Putamen (tissue), 1 donor: ENCODE measurements around the gene ONECUT1.

Experiments used
- DNase-seq: peaks from one replicate; pipeline ENCODE4 v3.0.0-alpha.2; 2016; ENCODE audit warnings: low spot score

ONECUT1 gene

DNA sequence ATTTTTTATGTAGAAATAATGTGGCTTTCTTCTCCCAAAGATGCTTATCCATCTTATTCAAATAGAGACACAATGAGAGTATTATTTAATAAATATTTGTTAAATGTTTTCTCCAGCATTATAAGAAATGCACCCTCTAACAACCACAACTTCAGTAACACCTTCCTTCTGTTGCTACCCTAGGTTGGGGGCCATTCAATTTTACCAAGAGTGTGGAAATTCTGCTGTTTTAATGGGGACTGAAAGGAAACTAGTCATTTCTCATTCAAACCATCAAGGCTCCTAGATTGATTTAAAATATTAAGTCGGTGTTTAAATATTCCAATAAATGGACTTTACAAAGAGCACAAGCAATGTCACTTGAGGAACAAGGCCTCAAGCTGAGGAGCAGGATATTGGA, 7.6 kb downstream of the ONECUT1 start:
- no peak for DNase-seq

DNA sequence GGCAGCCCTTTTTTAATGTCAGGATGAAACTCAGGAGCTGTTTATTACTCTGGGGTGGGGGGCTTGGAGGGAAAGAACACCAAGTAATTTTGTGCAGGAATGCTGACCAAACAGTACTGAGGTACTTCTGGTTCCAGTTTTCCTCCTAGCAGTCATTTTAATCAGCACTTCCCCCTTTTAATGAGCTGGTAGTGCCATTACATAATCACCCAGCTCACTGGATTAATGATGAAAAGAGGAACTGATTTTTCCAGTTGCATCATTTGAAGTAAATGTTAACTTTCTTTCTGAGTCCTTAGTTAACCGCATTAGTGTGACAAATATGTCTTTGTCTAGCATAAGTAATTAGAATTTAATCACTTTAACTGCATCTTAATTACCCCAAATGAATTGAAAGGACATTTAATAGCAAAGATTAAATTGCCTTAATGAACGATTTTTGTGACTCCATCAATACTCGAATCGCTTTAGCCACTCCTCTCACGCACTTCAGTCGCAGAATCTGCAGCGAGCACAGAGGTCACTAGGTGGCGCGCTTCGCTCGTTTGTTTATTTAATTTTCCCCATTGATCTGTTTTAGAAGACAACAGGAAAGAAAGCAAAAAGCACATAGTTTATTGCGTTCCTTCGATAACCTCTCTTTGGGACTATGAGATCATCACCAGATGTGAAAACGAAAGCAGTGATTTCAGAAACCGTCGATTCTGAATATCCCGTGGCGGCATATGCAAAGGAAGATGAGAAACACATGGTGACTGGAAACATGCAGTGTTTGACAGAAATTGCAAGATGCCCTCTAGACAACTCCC, 9.8 kb downstream of the ONECUT1 start:
- peak; percentile 28 for DNase-seq

DNA sequence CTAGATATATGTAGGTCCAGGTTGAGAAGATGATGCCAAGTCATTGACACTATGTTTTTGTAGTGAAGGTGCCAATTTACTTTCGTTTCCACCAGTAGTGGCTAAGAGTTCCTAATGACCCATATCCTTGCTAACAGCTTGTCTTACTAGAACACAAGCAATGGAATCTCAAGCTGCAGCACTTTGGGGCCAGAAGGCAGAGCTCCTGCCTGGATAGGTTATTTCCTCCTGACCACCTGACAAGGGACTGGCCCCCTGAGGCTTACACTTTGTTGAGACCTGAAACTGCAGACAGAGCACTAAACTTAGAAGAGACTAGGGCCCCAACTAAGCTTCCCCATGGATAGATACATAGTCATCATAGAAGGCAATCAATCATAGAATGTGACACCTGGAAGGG, 11.7 kb downstream of the ONECUT1 start:
- no peak for DNase-seq

DNA sequence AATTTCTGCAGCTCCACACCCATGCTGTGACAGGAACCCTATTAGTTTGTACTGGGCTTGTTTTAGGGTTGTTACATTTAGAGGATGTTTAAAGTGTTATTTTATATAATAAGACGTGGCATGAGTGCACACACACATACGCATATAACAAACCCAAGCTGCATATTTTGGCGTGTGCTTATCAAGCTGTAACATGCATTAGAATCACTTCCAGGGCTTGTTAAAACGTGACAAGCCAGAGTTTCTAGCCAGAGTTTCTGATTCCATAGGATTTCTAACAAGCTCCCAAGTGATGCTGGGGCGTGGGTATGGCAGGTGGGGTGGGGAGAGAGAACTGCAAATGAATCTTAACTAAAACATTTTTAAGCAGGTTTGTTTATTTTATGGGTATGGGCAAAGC, 17.4 kb downstream of the ONECUT1 start:
- no peak for DNase-seq

DNA sequence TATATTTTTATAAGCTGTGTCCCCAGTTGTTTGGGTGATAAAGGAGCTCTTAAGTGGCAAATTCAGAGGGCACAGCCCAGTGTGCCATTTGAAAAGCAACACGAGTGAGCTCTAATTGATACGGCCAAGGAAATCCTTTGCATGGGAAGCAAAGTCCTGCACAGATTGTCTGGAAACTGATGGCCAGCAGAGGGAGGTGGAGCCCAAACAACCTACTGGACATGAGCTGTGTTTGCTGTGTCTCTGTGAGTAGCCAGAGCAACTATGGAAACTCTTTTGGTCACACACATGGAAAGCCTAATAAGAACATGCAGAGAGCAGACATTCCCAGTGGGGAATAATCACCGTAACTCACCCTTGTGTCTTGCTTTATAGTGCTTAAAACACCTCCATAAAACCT, 24.4 kb downstream of the ONECUT1 start:
- no peak for DNase-seq

DNA sequence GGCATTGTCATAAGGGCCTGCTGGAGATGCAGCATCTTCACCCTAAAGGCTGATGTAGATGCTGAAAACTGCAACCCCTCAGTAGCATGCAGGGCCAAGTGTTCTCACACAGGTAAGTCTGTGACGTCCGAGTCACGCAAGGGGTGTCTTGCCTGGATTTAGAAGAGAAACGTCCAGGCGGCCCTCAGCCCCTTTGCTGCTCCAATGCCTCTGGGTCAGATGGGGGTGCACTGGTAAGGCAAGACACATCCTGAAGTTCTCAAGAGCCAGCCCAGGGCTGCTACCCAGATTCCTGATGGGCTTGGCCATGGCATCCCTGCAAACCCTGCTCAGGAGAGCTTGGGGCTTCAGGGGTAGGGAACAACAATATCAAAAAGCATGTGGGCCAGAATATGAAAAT, 25.4 kb downstream of the ONECUT1 start:
- no peak for DNase-seq

DNA sequence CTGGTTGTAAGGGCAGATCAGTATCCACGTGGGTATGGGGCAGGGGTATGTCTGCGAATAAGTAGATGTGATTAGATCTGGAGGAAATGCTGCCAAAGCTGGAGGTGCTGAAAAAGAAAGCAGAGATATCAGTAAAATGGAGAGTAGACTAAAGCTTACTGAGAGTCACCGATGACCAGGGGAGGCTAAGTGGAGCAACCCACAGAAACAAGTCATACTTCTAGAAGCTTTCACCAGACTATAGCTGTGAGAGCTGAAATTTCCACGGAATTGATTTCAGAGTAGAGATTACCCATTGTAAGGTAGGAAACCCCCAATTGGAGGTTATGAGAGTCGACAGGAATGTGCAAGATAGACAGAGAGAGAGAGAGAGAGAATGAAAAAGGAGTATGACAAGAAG, 27.5 kb downstream of the ONECUT1 start:
- DNase-seq, result no peak

DNA sequence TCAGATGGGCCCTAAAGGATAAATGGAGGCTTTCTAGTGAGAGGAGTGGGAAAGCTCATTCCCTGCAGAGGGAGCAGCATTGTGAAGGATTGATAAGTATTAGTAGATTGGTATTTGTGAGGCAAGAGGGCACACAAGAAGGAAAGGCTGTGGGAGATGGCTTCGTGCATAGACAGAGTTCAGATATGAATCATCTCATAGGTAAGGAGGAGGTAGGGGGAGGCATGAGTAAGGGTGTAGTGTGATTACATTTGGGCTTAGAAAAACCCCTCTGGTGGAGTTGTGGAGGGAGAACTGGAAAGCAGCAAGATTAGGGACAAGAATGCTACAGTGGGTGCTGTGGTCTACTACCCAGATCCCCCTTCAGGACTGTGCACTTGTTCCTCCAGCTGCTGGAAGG, 29.6 kb downstream of the ONECUT1 start:
- no peak for DNase-seq

DNA sequence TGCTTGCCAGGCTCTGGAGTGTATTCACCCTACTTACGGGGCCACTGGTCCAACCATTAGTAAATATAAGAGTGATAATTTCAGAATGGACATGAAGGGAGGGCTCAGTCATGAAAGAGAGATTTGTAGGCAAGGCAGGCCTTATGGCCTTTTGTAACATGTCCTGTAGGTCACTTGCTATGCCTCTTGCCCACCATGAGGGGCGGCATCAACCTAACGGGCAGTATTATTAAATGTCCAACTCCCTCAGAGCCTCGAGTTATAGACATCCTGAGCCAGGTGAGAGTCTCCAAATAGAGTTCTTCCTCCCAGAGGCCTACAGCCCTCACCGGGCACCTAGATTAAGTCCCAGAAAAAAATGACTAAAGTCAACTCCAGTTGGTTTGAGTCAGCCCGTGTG, 30.2 kb downstream of the ONECUT1 start:
- no peak for DNase-seq

DNA sequence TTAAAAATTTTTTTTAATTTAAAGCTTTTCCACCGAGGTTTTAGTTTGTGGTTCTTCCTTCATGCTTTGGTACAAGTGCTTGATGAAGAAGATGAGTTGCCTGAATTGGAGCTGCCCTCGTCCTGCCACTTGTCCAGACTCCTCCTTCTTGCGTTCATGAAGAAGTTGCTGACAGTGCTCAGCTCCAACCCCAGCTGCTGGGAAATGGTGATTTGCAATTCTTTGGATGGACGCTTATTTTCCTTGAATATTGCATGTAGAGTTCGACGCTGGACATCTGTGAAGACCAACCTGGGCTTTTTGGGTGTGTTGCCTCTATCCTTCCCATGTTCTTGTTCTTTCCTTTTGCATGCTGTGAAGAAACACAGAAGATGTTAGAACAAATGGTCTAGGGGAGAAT, 32.6 kb downstream of the ONECUT1 start:
- no peak for DNase-seq

DNA sequence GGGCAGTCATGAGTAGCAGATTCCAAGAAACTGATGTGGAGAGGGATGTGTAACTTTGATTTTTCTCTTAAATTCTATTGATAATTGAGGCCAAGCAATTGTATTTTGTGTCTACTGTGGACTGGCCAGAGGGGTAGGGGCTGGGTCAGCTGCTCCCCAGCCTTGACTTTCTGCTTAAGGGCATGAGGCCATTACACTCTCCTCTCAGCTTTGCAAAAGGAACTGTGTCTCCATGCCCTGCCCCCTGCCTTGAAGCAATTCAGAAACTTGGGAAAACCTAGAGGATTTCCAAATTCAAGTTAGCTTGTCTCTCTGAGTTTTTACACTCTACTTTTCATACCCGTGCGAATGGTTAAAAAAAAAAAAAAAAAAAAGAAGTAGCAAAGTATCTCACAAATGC, 38.6 kb downstream of the ONECUT1 start:
- no peak for DNase-seq

DNA sequence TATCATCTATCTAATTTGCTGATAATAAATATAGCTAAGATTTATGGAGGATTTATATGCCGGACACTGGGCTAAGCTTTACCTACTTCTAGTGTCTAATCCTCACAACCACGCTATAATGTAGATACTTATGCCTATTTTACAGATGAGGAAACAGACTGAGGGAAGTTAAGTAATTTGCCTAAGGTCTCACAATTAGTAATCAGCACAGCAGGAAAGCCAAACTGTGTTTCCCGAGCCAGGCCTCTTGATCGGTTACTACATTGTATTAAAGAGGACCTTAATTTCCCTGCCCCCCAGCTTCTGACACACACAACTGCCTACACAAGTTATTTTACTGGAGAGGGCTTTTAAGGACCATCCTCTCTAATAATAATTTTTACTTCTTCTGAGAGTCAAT, 40.9 kb downstream of the ONECUT1 start:
- DNase-seq, result no peak

DNA sequence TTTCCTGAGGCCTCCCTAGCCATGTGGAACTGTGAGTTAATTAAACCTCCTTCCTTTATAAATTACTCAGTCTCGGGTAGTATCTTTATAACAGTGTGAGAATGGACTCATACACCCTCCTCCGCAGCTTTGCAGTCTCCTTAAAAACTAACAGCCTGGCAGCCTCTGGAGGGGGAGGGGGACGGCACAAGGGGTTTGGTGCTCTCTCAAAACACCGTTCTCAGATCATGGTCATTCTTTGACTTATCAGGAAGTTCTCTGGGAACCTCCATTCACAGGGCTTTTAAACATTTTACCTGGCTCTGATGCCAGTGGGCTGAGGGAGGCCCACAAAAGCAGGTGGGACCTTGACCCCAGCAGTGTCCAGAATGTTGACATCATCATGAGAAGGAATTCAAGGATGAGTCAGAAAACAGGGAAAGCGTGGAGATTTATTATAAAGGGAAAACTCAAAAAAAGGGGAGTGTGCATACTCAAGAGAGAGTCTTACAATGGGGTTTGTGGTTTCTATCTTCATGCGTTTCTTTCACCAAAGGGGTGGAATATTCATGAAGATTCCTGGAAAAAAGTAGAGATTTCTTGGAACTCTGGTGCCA, 43.9 kb downstream of the ONECUT1 start:
- no peak for DNase-seq

DNA sequence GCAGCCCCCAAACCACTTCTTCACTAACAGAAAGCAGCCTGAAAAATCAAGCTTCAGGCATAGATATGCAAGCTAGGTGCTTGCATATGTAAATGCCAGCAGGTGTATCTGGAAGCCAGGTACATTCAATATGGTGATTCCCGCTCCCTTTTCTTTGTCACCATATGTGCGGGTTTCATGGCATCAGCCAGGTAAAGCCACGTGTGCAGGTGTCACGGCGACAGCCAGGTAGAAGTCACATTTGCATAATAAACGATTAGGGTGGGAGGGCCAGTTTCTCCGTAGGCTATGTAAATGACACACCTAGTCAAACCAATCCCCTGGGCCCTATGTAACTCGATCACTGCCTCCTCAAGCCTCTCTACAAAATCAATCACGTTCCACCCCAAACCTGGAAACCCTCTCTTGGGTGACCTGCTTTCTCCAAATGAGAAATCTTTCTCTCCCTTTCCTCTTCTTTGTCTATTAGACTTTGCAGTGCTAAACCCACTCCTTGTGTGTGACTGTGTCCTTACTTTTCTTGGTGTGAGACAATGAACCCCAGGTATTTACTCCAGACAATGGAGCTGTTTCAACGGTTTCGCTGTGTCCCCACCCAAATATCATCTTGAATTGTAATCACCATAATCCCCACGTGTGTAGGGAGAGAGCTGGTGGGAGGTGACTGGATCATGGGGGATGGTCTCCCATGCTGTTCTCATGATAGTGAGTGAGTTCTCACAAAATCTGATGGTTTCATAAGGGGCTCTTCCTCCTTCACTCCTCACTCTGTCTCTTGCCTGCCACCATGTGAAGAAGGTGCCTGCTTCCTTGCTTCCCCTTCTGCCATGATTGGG, 44.6 kb downstream of the ONECUT1 start:
- DNase-seq, result no peak

DNA sequence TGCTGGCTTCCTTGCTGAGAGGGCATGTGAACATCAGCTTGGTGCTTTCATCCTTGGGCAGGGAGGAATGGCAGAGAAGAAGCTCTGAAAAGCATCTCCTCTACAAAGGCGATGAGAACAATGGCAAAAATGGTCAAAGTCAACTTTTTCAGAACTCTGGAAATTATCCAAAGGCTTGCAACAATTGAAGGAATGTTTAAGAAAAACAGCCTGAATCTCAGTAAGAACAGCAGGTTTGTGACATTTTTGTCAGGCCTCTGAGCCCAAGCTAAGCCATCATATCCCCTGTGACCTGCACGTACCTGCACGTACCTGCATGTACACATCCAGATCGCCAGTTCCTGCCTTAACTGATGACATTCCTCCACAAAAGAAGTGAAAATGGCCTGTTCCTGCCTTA, 51.8 kb downstream of the ONECUT1 start:
- no peak for DNase-seq

DNA sequence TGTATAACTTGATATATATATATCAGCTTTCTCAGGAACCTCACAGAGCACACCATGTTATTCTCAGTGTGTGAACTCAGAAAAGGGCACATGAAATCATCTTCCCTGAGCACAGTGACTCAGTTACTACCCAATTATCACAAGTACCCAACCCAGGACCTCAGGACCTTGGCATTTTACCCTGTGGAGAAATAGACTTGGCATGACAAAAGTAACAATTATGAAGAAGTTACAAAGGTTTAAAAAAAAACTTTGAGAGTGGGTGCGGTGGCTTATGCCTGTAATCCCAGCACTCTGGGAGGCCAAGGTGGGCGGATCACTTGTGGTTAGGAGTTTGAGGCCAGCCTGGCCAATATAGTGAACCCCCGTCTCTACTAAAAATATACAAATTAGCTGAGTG, 52.4 kb downstream of the ONECUT1 start:
- no peak for DNase-seq

DNA sequence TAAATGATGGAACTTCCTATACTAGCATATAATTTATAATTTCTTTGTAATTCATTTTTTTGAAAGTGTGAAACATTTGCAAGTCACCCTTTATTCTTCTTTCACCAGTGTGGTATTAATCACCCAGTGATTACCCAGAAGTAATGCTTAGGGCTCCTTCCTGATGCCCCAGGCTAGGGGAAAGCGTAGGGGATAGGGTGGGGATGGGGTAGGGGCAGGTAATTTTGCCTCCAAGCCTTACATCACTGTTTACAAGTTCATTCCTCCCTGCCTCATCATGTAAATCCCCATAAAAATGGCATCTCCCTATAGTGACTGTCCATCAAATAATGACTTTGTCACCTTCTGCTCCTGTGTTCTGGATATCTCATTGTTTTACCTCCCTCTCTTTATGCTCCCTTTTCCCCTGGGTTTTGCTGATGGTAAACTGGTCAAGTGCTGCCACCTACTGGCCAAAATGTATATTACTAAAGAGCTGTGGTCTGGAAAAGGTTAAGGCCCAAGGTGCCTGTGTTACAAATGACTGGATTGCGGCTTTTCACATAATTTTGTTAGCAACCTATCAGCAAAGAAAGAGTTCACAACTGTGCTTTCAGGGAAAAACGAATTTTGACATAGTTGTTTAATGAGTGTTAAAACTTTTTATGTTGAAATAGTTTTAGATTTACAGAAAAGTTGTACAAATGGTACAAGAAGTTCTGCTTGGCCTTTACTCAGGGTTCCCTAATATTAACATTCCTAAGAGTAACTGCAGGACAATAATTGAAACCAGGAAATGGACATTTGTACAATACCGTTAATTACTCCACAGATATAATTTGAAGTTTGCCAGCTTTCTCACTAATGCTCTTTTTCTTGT, 54.7 kb downstream of the ONECUT1 start:
- DNase-seq, result peak; percentile 65

DNA sequence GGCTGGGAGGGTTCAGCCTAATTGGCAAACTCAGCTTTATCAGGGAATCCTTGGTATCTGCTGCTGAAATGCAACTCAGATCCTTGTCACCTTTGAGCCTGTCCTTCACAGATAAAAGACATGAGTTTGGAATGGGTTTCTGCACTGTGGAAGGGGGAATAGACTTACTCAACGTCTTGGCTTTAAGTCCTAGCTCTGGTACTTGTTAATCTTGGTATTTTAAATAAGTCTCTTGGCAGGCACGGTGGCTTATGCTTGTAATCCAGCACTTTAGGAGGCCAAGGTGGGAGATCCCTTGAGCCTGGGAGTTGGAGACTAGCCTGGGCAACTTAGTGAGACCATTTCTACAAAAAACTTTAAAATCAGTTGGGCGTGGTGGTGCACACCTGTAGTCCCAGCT, 55.8 kb downstream of the ONECUT1 start:
- DNase-seq, result no peak

DNA sequence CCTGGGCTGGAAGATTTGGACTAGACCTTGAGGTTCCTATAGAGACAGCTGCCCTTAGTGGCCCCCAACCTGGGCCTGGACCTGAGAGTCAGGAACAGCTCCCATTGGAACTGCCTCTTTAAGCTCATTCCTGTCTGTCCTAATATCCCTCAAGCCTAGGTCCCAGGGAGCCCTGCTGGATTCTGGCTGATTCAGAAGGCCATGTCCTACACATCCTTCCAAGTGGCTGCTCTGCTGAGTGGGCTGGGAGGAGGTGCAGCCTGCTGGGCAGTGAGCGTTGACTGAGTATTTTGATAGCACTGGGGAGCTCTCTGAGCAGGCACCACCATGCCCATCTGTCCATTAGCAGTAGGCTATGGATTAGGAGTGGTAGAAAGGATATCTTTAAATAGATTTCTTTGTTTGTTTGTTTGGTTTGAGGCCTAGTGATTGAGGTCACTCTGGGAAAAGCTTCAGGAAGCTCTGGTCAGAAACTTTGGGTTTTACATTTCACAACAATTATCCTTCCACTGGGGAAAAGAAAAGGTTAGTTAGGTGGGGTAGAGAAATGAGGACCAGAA, 56.4 kb downstream of the ONECUT1 start:
- DNase-seq, result no peak

DNA sequence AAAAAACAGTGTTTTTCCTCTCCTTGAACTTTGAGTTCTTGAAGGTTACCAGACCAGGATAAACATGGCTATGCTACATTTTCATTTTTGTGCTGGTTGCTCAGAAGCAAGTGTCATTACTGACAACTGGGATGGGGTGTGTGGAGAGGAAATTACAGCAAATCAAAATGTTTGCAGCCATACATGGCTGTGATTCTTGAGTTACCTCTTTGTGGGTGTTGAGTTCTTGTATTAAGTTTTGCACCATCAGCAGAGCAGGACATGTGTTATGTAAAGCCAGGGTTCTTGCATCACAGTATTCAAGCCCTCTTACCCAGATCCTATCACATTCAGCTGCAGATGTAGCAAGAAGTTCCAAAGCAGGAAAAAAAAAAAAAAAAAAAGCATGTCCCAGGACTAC, 57.0 kb downstream of the ONECUT1 start:
- no peak for DNase-seq

DNA sequence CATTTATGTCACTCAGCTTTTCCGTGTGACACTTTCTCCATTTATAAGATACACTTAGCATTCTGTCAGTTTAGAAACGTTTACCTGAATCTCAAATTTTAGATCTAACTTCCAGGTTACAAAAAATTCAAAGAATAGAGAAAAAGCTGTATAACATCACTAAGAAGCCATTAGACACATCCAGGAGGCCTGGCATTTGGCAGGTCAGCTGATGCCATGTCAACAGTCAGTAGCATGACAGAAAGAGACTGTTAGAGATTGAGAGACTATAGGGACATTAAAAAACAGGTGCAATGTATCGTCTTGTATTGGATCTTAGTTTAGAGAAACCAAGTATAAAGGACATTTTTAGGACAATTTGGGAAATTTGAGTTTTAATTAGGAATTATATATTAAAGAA, 57.6 kb downstream of the ONECUT1 start:
- no peak for DNase-seq
